ENCODE results near the gene EIF3A. TPM values are rescaled to one million over a fixed set of nuclear protein-coding genes. Genes with fewer than 3 reads are reported as not detected.

Gene EIF3A
- 10 to 100 TPM; 41.6 to 69.5 (median 57.4) TPM for total RNA-seq
- long read RNA-seq, partial matches to known transcripts = 24 of 28 reads
- long read RNA-seq, other reads (novel, unspliced or antisense) = 4 of 28 reads

DNA sequence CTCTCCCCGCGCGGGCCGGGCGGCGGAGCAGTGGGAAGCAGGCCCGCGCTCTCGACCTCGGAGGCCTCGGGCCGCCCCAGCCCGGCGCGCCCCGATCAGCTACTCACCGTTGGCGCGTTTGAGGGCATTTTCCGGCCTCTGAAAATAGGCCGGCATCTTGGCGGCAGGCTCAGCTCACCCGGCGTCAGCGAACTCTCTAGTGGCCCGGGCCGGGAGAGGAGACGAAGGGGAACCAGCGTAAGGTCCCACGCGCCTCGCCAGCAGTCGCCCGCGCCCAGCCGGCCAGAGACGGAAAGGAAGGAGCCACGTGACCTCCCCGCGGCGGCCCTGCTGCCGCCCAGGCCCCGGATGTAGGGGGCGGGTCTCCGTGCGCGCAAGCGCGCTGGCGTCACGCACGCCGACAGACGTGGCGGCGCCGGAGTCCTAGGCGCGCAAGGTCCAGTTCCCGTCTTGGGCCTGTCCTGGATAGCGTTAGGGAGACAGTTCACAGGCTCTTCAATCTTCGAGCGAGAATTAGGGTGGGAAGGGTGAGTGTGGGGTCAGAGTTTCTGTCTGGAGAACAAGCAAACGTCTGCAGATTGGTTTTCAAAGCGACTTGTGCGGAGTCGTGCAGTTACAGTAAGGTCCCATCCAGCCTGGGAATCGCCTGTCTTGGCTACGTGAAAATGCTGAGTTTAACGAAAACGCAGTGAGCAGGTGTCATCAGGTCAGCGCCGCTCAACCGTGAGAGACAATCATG is at the start of gene EIF3A:
TSS of gene EIF3A (minus strand) at position 297 of the 739 bp plus-strand sequence. CDS start at position 156, 141 bp downstream.
- 0% methylated on average over 37 of the region's 74 CpGs for WGBS (ENCODE audit: insufficient coverage, low coverage, low lambda C conversion rate, missing lambda C conversion rate)
- DNase-seq (peak; percentile 95 to 96 (median 95)), ATAC-seq (peak; percentile 86 to 90 (median 88))
- Histone ChIP-seq H3K9me3 (no peaks in the 10 kb centered on the region), H3K27me3 (no peaks in the 10 kb centered on the region), H3K36me3 (no peaks in the 10 kb centered on the region), H3K27ac (peak within 1 kb of the TSS; percentile 95 to 98 (median 95)), H3K4me3 (peak within 1 kb of the TSS; percentile 94 to 96 (median 95)), H3K4me1 (peaks cover 0 to 42% (median 8%) of the 10 kb centered on the region in 4 donors)
- intact Hi-C loops (cut with DNase I) = no loop called here
- TF ChIP-seq POLR2A (IDR thresholded peaks at IDR 0.05) (peak; percentile 94), CTCF (IDR thresholded peaks at IDR 0.05) (no peak)

DNA sequence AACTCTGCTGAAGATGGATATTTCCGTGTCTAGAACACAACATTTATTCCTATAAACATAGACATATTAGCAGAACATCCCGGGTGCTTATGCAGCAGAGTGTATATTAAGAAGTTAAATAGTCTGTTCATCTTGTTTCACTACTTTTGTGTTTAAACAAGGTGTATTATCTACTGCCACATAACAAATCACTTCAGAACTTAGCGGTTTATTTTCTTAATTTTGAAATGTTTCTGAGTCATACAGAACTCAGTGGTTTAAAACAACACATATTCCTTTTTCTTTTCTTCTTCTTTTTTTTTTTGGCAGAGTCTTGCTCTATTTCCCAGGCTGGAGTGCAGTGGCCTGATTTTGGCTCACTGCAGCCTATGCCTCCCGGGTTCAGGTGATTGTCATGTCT is 49.1 kb upstream of the EIF3A start:
- H3K27me3 ChIP-seq = no peaks in the 10 kb centered on the region
- H3K27ac ChIP-seq = no peak overlapping the region
- no peak for DNase-seq
- peaks cover 0 to 21% (median 0%) of the 10 kb centered on the region in 4 donors for H3K4me1 ChIP-seq
- no peaks in the 10 kb centered on the region for H3K9me3 ChIP-seq
- TF ChIP-seq CTCF (IDR thresholded peaks at IDR 0.05) (no peak), POLR2A (IDR thresholded peaks at IDR 0.05) (no peak)
- peaks cover 0 to 13% (median 3%) of the 10 kb centered on the region in 4 donors for H3K36me3 ChIP-seq
- intact Hi-C loops (cut with DNase I) = no loop called here
- 91% methylated on average over 4 of the region's 4 CpGs for WGBS (ENCODE audit: insufficient coverage, low coverage, low lambda C conversion rate, missing lambda C conversion rate)
- ATAC-seq = no peak
- H3K4me3 ChIP-seq = no peak overlapping the region

- Histone ChIP-seq H3K27me3 (no peaks in the 10 kb centered on the region), H3K9me3 (no peaks in the 10 kb centered on the region), H3K27ac (no peak overlapping the region), H3K36me3 (peaks cover 0 to 26% (median 3%) of the 10 kb centered on the region in 4 donors), H3K4me1 (peaks cover 0 to 15% (median 5%) of the 10 kb centered on the region in 4 donors), H3K4me3 (no peak overlapping the region)
- TF ChIP-seq CTCF (IDR thresholded peaks at IDR 0.05) (no peak), POLR2A (IDR thresholded peaks at IDR 0.05) (no peak)
- ATAC-seq (no peak), DNase-seq (no peak)
- intact Hi-C loops (cut with DNase I) = no loop called here
- WGBS (ENCODE audit: insufficient coverage, low coverage, low lambda C conversion rate, missing lambda C conversion rate) = 100% methylated on average over 2 of the region's 2 CpGs
Observed at GRCh38 chr10:119125942-119126341, 45.3 kb upstream of the EIF3A start.

DNA sequence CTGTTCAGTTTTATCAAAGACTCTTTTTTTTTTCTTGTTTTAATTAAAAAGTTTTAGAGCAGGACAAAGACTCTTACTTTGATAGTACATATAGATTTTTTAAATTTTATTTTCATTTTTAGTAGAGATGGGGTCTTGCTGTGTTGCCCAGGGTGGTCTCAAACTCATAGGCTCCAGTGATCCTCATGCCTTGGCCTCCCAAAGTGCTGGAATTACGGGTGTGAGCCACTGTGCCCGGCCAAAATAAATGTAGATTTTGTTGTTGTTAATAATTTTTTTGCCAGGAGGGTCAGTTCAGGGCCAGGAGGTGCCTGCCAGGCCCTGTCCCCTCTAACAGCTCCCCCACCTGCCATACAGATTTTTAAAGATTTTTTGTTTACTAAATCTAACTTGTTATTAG is 40.3 kb upstream of the EIF3A start:
- ATAC-seq (peak in 2 of 4 donors; percentile 3 to 18), DNase-seq (no peak)
- H3K9me3 ChIP-seq = no peaks in the 10 kb centered on the region
- H3K4me1 ChIP-seq = peaks cover 0 to 37% (median 15%) of the 10 kb centered on the region in 4 donors
- H3K27me3 ChIP-seq = no peaks in the 10 kb centered on the region
- WGBS (ENCODE audit: insufficient coverage, low coverage, low lambda C conversion rate, missing lambda C conversion rate) = 63% methylated on average over 2 of the region's 2 CpGs
- peak overlapping the region; percentile 66 to 90 (median 84) for H3K27ac ChIP-seq
- intact Hi-C loops (cut with DNase I) = no loop called here
- H3K36me3 ChIP-seq = peaks cover 0 to 29% (median 3%) of the 10 kb centered on the region in 4 donors
- no peak for TF ChIP-seq CTCF (IDR thresholded peaks at IDR 0.05)
- TF ChIP-seq POLR2A (IDR thresholded peaks at IDR 0.05) = no peak
- no peak overlapping the region for H3K4me3 ChIP-seq
